ENCODE results near the gene COL4A4.
"Not testable (repeated sequence)": the region's sequence is repeated elsewhere in the genome, so short reads cannot be mapped to it uniquely, and the experiment has no call there.

Gene COL4A4

DNA sequence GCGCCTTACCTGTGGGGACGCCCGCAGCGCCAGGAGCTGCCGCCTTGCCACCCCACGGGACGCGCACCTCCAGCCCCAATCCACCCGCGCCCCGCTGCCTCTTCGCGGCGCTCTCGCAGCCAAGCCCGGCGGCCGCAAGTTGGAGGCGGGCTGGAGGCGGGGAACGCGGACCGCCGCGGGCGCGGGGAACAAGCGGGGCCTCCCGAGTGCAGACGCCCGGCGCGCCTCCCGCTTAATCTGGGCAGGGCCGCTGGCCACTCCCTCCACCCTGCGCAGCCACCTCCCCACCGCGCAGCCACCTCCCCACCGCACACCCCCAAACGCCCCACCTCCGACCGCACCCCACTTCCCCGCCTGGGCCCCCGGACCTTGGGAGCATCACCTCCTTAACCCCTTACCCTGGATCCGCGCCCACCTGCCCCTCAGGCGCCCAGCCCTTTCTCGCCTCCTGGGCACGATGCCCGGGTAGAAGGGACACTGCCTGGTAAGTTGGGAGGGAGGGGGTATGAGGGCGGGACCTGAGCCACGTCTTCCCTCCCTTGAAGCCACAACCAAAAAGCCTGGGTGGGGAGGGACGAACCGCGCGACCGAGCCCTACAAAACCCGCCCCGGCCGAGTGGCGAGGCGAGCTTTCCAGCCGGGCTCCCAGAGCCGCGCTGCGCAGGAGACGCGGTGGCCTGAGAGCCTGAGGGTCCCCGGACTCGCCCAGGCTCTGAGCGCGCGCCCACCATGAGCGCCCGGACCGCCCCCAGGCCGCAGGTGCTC, at the start of gene COL4A4, which contains the start of gene COL4A3:
Gene COL4A4, minus strand, starts transcription at position 208 of the 765 bp plus-strand sequence. CDS start 16,722 bp downstream, outside the sequence.
Gene COL4A3, plus strand, starts transcription at position 627 of the 765 bp plus-strand sequence. Its CDS starts 103 bp downstream, at position 730.
- DNase-seq (ENCODE audit: low read depth in 2 of 2): no peak

- no peak for DNase-seq (ENCODE audit: low read depth in 2 of 2)
Observed at GRCh38 chr2:227207573-227207972, 43.6 kb upstream of the COL4A4 start.

- no peak for DNase-seq (ENCODE audit: low read depth in 2 of 2)
Observed at GRCh38 chr2:227206406-227206805, 42.4 kb upstream of the COL4A4 start.

DNA sequence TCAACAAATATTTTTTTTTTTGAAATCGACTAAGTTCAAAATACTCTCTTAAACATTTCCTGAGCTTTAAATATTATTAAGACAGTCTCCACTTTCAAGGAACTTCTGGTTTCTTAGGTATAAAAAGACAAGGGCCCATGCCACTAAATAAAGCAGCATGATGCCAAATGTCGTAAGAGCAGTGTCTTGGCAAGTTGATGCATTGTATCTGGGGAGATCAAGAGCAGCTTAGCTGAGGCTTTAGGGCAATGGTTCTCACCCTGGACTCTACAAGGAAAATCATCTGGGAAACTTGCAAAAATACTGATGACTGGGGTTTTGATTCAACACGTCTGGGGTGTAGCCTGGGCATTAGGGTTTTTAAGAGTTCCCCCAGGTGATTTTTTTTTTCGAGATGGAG, 41.7 kb upstream of the COL4A4 start:
- no peak for DNase-seq (ENCODE audit: low read depth in 2 of 2)

DNA sequence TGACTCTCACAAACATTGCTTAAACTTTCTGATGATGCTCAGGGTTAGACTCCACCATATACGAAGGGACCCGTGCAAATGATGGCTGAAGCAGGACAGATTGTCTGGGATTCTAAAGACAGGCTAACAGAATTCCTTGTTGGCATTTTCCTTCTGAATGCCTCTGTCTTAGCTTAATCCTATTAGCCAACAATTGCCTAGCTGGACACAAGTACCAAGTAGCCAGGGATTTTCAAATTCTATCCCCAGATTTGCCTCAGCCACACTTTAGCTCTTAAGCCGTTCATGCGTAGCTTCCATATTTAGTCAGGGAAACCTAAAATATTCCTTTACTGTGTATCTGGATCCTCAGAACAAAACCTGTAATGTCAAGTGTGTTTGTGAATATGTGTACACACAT, 40.4 kb upstream of the COL4A4 start:
- no peak for DNase-seq (ENCODE audit: low read depth in 2 of 2)

- no peak for DNase-seq (ENCODE audit: low read depth in 2 of 2)
Observed at GRCh38 chr2:227201771-227202170, 37.8 kb upstream of the COL4A4 start.

- DNase-seq (ENCODE audit: low read depth in 2 of 2): no peak
Observed at GRCh38 chr2:227198866-227199265, 34.9 kb upstream of the COL4A4 start.

DNA sequence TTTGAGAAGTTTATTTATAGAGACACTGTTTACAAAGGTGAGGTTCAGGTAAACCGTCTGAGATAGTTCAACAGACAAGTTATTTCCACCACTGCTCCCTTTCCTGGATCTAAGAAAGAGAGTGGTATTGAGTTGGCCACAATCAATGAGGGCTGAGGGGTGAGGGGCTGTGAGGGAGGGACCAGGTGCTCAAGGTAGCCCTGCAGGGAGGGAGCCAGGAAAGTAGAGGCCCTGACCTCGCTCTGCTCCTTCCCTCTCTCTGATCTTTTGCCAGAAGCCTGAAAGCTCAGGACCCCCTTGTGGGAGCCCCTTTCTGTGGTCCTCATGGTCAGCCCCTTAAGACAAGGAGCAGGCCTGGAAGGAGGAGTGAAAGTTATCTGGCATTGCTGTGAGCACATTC, 30.2 kb upstream of the COL4A4 start:
- DNase-seq (ENCODE audit: low read depth in 2 of 2): no peak

DNA sequence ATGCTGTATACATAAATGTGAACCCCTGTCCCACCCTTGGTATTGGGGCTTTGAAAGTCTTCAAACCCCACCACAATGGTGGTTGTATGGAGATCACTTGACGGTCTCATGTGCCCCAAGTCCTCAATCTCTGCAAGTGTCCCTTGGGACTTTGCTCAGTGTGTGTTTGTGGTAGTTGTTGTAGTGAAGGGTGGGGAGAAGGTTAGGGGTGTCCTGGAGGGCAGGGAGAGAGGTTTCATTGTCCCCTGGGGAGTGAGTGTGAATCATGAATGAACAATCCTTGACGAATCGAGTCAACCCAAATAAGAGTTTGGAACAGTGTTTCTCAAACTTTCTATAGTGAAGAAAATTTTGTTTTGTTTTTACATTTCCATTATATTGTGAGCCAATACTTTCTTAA, 28.5 kb upstream of the COL4A4 start:
- no peak for DNase-seq (ENCODE audit: low read depth in 2 of 2)

GRCh38 chr2:227191367-227191766, 27.4 kb upstream of the COL4A4 start:
- DNase-seq (ENCODE audit: low read depth in 2 of 2): no peak

DNA sequence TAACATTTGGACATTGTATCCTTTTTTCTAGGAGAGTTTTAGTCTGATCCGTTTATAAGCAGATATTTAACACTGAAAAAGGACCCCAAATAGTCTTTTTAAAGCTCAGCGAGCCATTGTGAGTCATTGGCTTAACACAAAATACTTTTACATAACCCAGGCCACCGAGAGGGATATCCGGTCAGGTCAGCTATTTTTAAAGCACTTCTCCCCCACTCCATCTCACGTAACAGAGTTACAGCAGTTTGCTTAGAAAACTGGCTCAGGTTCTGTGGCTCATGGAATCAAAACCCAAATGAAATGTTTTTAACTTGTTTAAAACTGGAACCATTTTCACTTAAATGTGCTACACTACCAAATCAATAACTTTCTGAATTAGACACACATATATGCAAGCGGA, 24.3 kb upstream of the COL4A4 start:
- no peak for DNase-seq (ENCODE audit: low read depth in 2 of 2)

DNA sequence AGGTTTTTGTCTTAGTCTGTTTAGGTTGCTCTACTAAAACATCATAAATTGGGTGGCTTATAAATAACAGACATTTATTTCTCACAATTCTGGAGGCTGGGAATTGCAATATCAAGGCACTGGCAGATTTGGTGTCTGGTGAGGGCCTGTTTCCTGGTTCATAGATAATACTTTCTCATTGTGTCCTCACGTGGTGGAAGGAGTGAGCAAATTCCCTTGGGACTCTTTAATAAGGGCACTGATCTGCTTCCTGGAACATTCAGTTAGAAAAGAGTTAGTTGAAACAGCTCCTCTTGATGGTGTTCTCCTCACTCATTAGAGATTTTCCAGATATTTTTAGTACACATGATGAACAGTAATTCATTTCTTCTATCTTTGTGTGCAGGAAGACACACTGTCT, 22.7 kb upstream of the COL4A4 start:
- DNase-seq (ENCODE audit: low read depth in 2 of 2): no peak

- DNase-seq (ENCODE audit: low read depth in 2 of 2): no peak
Observed at GRCh38 chr2:227185615-227186232, 21.7 kb upstream of the COL4A4 start.

- DNase-seq (ENCODE audit: low read depth in 2 of 2): no peak
Observed at GRCh38 chr2:227183657-227184367, 19.8 kb upstream of the COL4A4 start.

DNA sequence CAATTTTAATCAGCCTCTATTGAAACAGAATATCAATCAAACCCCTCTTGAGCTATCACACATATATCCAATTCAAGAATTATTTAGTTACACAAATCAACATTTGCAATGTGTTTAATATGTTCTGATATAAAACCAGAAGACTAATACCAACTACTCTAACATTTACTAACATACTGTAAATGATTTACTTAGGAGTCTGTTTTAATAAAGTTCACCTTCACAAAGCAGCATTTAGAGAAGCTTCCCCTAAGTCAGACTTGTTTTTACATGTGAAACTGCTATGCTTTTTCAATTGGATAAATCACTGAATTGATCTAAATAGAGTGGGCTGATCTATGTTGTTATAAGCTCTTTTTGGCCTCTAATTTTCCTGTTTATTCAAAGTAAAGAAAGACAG, 18.8 kb upstream of the COL4A4 start:
- DNase-seq (ENCODE audit: low read depth in 2 of 2): no peak

DNA sequence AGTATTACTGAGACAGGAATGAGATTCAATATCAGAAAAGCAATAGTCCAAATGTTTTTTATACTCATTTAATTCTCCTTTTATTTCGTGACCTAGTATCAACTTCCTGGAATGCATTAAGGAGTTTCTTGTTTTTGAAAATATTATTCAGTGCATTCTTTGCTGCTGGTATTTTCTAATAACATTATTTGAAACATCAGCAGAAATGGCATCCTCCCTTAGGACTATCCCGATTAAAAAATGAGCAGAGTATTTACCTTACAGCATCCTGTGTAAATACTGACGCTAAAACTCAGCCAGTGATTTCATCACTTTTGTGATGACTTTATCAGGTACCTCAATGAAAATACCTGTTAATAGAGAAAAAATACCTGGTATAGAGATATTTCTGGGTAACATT, 16.8 kb upstream of the COL4A4 start:
- DNase-seq (ENCODE audit: low read depth in 2 of 2): no peak

- DNase-seq (ENCODE audit: low read depth in 2 of 2): no peak
Observed at GRCh38 chr2:227179988-227180685, 16.1 kb upstream of the COL4A4 start.

DNA sequence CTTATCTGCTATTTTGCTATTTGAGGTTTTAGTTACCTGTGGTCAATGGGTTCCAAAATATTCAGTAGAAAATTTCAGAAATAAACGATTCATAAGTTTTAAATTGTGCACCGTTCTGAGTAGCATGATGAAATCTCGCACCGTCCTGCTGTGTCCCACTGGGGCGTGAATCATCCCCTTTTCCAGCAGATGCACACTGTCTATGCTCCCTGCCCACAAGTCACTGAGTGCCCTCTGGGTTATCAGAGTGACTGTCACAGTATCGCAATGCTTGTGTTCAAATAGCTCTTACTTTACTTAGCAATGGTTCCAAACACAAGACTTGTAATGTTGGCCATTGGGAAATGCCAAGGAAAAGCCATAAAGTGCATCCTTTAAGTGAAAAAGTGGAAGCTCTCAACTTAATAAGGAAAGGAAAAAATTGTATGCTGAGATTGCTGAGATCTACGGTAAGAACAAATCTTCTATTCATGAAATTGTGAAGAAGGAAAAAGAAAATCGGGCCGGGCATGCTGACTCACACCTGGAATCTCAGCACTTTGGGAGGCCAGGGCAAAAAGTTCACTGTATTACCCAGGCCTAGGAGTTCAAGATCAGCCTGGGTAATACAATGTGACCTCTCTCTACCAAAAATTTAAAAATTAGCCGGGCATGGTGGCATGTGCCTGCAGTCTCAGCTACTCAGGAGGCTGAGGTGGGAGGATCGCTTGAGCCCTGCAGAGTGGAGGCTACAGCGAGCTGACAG, 13.8 kb upstream of the COL4A4 start:
- DNase-seq (ENCODE audit: low read depth in 2 of 2): no peak

DNA sequence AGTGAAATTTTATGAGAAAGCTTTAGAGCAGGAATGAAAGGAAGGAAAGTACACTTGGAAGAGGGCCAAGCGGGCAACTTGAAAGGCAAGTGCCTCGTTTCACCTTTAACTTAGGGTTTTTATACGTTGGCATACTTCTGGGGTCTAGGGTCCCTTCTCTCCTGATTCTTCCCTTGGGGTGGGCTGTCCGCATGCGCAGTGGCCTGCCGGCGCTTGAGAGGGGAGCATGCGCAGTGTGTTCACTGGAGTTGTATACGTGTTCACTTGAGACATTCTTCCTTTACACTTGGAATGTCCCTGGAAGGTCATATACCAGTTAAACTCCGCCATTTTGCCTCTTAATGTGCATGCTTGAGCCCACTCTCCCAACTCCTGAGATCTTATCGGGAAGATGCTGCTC, 7.8 kb upstream of the COL4A4 start:
- DNase-seq (ENCODE audit: low read depth in 2 of 2): not testable (repeated sequence)

DNA sequence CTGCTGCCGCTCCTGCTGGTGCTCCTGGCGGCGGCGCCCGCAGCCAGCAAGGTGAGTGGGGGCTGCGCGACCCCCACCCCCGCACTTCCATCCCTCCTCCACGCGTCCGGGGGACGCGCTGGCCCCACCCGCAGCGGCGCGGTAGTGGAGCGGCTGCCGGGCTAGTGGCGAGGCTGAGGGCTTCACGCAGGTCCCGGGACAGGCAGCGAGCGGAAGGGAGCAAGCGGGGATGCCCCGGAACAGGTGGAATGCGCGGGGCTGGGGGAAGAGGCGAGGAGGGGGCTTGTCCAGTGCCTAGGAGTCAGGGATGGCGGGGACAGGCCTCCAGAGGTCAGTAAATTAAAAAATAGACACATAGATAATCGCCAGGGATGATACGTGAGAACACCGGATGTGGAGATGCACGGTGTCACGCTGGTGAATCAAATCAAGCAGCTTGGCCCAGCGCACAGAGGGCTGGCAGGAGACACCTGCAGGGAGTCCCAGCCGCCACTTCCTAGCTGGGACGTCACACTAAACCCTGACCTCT, 822 bp upstream of the COL4A4 start:
- DNase-seq (ENCODE audit: low read depth in 2 of 2): no peak

- DNase-seq (ENCODE audit: low read depth in 2 of 2): no peak
Observed at GRCh38 chr2:227163485-227163997, 464 bp downstream of the COL4A4 start.

Measured in stimulated activated CD8-positive, alpha-beta memory T cell treated with anti-CD3 and anti-CD28 coated beads, Interleukin-15, amount 100 ng/mL, for 4 hours (primary cell).